Activated naive CD4-positive, alpha-beta T cell (primary cell): ENCODE results near the gene AKIP1.
"Not testable (repeated sequence)": the region's sequence is repeated elsewhere in the genome, so short reads cannot be mapped to it uniquely, and the experiment has no call there.

Source experiments
- DNase-seq, 4 experiments: peaks; one replicate each; lab custom pipeline; 2025; lab: John Stamatoyannopoulos, UW

AKIP1 gene

DNA sequence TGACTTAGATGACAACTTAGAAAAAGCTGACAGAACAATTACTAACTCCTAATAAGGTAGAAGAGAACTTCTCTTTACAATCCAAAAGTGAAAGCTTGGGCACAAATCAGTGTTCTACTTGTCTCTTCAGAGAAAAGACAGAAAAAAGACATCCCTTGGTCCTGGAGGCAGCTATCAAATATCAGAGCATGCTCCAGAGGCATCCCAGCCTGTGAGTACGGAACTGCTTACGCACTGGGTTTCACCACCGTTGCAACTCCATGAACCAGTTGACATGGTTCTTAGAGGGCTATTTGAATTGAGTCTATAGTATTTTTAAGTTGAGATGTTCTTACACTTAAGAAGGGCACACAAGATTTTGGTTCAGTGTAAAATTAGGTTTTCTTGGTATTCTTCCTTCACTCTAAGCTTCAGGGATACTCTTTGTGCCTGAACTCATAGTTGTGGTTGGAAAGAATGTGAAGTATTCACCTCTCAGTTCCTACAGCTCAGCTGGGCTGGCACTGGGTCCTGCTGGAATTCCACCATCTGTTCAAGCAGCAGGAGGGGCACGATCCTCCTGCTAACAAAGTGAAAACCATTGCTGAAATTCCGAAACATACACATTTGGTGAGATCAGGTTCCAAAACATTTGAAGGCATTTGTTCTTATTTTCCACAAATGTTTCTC is 6.3 kb downstream of the AKIP1 start:
- no peak for DNase-seq

DNA sequence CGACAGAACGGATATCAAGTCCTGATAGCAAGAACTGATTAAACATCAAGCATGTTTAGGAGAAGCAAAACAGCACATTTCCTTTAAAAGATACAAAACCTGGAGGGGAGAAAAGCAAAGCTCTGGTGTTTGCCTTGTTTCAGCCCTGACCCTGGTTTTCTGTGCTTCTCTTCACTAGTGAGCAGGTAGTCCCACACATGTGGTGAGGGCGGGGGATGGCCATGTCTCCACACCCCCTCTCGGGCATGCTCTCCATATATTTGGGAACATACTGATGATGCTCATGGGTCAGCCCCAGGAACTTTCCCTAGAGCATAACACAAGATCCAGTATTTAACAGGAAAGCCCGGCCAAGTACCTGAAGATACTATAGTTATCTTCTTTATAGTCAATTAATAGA is 11.7 kb downstream of the AKIP1 start:
- DNase-seq, result no peak

DNA sequence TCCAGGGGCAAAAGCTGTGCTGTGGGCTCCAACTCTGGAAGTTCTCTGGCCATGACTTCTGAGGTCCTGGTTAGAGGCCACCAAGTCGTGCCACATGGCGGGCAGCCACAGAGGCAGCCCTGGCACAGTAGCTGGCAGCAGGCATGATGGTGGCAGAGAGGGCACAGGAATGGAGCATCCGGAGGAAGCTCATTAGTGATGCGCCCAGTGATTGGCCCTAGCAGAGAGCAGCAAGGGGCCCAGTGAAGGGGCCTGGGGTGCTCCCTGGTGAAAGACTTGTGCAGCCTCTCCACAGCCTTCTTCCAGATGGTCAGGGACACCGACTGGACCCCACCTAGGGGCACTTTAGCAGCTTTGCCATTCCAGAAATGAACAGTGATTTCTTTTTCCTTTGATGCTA is 14.7 kb downstream of the AKIP1 start:
- no peak for DNase-seq

DNA sequence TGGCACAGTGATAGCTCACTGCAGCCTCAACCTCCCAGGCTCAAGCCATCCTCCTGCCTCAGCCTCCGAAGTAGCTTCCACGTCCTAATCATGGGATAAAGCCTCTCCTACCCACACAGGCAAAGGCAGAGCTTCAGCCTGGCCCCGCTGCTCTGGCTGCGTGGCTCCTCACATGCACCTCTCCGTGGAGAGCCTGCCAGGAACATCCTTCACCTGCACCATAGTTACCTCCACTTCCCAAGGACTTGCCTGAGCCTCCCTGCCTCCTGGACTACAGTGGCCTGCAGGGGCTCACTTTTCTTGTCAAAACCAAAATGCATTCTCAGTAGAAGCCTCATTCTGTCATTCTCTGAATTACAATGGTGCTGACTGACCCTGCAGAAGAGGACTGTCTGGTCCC is 15.2 kb downstream of the AKIP1 start:
- DNase-seq, result no peak

DNA sequence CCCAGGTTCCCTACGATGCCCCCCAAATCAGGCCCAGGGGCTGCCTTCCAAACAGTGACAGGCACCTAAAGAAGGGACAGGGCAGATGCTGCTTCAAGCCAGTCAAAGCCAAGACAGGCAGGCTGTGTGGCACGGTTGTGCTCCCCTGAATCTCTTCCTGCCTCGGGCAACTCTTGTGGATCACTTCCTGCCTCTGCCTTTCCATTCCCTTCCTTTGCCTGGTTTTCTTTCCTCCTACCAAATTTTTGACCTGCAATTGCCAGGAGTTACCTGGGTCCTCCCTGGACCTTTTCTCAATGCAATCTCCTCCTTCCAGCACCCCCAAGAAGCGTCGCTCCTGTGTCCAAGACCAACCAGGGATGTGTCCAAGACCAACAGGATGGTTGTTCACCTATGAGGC is 16.2 kb downstream of the AKIP1 start:
- DNase-seq, result no peak

DNA sequence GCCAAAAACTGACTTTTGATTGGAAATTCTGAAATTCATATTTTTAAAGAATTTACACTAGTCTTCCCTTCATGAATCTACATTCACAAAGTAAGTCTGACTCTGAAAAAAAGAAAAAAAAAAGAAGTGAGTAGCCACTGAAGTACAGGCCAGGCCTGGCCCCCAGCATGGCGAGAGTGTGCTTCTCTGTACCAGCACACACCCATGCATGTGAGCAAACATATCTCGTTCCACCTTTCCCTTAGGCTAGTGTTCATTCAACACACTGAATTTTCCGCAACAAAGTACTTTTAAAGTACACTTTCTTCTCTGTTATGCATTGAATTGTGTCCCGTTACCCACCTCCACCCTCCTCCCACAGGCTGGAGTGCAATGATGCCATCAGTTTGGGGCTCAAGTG is 17.2 kb downstream of the AKIP1 start:
- DNase-seq, result no peak

DNA sequence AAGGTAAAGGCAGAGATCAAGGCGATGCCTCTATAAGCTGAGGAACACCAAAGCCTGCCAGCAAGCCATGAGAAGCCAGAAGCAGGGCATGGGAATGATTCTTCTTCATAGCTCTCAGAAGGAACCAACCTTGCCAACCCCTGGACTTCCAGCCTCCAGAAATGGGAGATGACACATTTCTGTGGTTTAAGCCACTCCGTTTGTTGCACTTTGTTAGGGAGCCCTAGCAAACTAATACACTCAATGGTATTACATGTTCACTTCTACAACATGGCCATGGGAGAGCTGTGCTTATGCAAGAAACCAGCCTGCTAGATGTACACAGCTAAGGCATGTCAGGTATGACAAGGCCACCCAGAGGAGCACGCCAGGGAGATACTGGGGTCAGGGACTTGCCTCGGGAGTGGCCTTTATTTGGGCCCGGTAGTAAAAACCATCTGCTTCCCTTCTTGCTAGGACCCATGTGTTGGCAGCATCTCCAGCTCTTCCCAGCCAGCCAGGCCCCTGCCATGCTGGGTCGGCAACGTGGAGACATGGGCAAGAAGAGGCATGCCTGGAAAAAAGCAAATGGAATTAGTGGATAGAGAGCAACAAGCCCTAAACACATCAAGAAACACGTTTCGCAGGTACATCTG is 18.1 kb downstream of the AKIP1 start:
- DNase-seq, result no peak

DNA sequence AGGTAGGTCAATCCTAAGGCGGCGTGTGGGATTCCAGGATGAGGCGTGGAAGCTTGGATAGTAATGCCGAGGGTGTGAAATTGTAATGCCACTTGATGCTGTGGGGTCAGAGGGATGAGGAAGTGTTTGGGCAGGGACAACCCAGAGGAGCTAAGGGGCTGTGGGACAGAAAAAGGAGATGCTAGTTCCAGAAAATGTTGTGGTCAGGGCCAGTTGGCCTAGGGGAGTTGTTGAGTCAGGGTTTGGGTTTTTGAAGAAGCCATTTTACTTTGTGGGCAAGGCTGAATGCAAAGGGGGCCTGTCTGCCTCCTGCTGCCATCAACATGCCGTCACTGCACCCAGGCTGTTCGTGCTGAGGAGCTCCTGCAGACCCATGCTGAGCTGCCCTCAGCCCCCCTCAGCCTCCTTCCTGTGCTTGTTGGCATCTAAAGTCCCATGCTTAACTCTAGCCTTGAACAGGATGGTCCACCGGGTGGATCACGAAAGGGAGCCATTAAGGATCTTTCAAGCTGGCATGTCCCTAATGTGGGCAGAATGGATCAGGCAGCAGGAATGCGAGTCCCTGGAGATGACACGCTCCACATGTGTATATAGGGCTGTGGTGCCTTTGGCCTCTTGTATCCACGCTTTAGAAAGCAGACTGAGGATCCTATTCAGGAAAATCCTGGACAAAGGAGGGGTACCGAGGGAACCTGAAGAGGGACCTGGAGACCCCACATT is 19.6 kb downstream of the AKIP1 start:
- no peak for DNase-seq

DNA sequence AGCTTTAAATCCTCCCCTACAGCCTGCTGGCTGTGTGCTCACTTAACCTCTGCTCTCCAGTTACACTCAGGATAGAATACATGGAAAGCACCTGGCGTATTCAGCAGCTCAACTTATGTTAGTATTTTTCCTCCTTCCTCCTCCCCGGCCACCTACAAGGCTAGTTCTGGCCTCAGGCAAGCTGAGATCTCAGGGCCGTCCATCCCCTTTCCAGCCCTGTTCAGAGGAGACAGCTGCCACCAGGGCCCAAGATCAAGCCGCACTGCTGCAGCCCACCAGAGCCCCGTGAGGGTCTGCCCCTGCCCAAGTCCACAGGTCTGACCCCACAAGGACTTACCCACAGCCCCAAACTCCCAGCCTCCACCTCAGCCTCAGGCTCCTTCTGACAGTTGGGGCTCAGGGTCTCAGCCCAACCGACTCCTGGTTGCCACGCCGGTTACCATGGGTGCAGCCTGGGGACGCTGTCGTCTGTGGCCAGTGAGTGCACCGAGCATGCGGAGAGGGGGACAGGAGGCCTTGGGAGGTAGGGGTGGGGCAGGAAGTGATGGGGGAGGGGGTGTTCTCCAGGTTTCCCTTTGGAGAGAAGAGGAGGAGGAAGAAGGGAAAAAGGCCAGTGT is 21.7 kb downstream of the AKIP1 start, which contains the start of gene C11orf16:
Gene C11orf16 (minus strand): TSS at position 384 of the 617 bp plus-strand sequence. CDS start 639 bp downstream, outside the sequence.
- DNase-seq, result no peak

DNA sequence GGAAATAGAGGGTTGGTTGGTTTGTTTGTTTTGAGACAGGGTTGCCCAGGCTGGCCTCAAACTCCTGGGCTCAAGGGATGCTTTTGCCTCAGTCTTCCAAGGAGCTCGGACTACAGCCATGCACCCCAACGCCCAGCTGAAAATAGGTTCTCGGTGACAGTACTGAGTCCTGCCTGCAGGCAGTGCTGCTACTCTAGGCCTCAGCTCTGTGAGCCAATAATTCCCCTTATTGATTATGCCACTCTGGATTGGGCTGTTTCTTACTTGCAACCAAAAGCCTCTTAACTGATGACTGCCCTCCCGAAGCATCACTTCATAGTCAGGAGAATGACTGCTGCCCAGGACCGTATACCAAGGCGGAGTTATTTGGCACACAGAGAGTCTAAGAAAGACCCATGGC is 22.9 kb downstream of the AKIP1 start:
- no peak for DNase-seq

DNA sequence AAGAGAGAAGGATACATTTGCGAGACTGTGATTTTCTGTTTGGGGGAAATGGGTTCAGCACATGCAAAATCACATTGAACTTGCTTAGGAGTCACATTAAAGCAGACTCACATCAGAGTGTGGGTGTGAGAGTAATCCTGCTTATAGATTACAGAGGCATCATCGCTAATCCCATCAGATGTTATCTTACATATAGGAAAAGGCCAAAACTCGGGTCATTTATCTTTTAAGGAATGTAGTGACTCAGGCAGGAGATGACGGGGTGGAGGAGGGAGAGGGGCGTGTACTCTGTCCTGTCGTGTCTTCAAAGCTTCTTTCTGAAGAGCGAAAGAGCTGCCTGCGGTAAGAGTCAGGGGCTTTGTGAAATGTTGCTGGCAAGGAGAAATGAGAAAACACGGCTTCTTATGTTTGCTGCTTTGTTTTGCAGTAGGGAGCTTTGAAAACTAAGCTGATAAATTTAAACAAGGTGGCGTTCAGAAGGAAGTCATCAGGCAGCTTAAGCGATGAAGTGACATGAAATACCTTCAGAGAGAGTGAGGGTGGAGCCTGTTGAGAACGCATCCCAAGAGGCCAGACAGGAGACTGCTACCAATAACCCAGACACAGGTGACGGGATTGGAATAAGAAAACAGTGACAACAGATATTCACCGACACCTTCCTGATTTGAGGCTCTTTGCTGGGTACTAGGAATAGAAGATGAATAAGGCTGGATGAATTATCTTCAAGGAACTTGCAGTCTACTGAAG is 23.9 kb downstream of the AKIP1 start:
- DNase-seq, result no peak

DNA sequence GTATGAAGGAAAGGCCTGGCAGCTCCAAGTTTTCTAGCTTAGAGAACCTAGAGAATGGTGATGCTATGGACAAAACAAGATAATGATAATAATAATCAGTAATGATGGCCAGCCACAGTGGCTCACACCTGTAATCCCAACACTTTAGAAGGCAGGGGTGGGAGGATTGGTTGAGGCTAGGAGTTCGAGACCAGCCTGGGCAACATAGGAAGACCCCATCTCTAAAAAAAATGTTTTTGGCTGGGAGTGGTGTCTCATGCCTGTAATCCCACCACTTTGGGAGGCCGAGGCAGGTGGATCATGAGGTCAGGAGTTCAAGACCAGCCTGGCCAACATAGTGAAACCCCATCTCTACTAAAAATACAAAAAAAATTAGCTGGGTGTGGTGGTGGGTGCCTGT is 24.8 kb downstream of the AKIP1 start:
- DNase-seq, result not testable (repeated sequence)

DNA sequence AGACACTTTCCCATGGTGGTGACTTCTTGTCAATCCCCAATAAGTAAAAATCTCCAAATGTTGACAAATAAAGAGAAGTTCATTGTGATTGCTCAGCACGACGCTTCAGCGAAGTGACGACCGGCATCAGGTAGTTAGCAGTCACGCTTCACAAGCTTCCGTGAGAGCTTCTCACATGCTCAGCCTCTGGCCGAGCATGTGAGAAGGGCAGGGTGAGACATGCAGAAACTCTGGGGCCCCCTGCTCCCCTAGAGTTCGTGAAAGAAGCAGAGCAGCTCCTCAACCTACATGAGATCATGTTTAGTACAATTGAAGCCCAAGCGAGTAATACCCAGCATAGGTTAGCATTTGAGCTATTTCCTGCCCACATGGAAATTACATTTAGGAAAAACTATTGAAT is 26.2 kb downstream of the AKIP1 start:
- DNase-seq, result no peak

DNA sequence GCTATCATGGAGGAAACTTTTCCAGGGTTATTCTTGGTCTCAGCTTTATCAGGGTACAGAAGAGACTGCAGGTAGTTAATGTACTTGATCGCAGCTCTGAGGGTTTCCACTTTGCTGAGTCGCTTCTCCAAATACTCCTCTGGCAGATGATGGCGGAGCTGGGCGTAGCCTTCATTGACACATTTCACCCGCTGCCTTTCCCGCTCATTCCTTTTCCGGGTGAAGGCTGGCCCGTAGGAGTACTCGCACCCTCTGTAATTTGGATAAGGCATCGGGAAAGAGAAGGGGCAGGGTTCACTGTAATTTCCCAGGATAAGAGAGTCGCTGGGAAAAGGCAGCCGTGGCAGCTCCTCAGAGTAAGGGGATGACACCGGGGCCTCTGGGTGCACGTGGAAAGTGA is 26.7 kb downstream of the AKIP1 start:
- no peak for DNase-seq

DNA sequence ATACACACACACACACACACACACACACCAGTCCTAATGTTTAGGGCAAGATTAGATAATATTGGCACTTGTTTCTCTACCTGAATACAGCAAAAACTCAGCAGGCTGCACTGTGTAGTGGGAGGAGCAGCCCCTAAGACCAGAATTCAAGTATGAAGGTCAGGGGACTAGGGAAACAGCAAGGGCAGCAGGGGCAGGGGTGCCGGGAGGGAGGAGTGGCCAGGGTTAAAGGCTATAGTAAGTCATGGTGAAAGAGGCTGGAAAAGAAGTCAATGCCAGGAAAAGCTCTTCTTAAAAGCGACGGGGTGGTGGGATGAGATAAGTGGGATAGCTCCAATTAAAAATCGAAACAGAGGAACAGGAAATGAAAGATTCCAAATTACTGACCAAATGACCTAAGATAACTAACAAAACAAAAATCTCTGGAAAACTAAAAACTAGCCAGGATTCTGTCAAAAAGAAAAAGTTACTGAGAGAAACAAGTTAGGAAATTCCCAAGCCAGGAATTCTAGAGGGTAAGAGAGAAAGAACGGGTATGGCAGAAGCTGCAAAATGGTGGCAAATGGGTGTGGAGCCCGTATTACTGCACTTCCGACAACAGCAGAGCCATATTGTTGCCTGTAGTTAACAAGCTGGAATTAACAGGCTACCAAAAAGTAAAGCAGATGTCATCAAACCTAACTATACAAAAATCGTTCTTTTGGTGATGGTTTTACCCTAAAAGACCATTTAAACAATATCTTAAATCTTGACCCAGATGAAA is 30.5 kb downstream of the AKIP1 start:
- DNase-seq, result no peak

DNA sequence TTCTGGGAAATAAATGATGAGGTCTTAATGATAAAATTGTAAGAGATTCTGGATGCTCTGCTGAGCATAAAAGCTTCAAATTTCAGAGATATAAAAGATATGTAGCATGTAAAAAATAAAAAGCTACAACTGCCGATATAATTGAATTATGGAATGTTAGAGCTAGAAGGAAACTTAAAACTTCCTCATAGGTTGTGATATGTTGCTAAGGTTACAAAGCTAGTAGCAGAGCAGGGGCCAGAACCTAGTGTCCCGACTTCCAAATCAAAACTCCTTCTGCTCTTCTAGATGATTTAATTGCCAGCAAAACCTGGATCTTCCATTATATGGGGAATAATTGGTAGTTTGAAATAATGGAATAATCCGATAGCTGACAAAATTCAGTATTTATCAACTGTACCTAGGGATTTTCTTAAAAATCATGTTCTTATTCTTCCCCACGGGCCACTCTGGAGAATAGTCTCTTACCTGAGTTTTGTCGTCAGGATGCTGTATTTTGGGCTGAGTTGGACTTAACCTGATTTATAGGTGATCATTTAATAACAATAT is 31.6 kb downstream of the AKIP1 start, which contains the start of gene ASCL3:
Gene ASCL3 (minus strand): TSS at position 499 of the 549 bp plus-strand sequence. CDS start 4,855 bp downstream, outside the sequence.
- DNase-seq, result no peak

DNA sequence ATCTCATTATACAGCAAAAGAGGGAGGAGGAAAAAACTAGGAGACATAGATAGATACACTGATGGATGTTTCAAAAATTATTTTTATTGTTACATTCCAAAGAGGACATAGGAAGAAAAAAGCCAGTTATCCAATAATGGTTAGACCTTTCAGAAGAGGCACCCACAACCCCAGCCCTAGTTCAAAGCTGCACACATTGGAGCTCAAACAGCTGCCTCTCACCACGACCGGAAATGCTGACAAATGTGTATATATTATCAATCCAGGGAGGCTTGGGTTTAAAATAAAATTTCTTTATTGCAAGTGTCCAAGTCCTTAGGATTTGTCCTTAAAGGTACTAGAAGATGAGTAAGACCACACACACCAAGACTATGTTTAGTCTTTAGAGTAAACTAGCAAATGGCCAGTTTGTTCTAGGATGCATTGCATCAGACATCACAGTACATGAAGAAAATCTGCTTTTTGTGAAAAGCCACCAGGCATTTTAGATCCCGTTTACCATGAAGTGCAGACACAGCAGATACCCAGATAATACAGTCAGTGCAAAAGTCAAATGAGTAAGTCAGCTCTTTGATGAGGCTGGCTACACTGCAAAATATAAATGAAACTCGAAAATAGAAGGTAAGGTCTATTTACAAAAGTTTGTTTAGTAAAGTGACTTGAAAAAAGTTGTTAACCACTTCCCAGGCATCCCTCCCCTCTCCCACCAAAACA is 36.4 kb downstream of the AKIP1 start:
- no peak for DNase-seq

DNA sequence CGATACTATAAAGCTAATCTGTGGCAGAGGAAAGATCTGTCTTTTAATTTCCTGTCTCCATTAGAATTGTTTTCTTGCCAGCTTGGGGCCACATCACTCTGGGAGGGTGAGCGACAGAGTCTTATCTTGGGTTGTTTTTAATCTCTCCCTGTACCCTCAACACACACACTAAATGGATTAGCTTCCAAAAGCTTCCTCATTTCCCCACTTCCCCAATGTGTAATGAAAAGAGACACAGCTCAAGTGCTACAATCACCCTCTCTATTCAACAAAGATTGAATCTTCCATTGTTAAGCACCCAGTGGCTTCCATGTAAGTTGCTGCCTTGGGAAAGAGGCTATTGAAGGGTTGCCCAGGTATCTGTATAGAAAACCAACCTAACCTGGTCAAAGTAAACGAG is 37.9 kb downstream of the AKIP1 start:
- DNase-seq, result no peak

DNA sequence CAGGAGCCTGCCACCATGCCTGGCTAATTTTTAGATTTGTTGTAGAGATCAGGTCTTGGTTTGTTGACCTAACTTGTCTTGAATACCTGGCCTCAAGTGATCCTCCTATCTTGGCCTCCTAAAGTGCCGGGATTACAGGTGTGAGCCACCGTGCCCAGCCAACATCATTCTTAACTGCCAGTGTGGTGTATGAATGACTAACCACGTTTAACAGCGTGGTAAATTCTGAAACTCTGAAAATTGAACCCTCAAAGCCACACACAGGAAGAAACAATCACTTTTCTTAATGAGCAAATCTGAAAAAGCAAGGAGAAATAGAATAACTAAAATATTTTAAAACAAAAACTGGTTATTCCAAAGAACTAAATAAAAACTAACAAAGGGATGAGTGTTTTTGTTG is 45.9 kb downstream of the AKIP1 start:
- no peak for DNase-seq

DNA sequence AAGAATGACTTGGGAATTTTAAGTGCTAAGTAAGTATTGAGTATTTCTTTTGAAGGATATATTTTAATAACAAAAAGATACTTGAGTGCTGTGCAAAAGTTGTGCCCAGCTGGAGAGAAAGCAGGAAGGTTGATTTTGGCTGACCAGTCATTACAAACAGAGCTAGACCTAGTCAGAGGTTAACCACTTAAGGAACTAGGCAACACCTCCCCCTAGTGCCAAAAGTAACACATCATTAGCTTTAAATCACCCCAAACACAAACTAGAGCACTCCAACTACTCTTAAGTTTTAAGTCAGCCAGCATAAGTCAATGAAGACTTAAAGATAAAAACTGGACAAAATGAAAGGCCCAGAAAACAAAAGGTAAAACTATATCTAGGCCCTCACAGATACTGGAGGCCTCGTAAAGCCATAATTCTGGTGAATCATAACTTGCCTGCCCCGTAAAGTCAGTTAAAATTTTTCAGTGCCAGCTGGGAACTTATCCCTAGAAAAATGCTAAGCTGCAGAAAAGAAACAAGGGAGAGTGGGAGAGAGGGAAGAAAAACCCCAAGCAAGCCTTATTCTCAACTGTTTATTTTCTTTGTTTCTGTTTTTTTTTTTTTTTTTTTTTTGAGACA is 48.7 kb downstream of the AKIP1 start:
- no peak for DNase-seq
